Bronchial epithelial cell (primary cell): ENCODE results near the gene C10orf71. TPM values are rescaled to one million over a fixed set of nuclear protein-coding genes. Genes with fewer than 3 reads are reported as not detected.

Experiments used
- DNase-seq: peaks from one replicate; pipeline ENCODE4 v3.0.0-alpha.2; 2010; ENCODE audit warnings: low read depth
- FAIRE-seq: peaks from 2 replicates; lab custom pipeline; 2011; peaks lifted over from hg19 to GRCh38; lab: Jason Lieb, UNC
- H3K27me3 ChIP-seq: 2 replicates; pipeline ENCODE4 v1.5.1; 2011; ENCODE audit warnings: low read length; ENCODE audit not compliant: control insufficient read depth, insufficient read depth
- H3K36me3 ChIP-seq: 2 replicates; pipeline ENCODE4 v1.5.1; 2011; ENCODE audit warnings: low read length; ENCODE audit not compliant: control insufficient read depth, insufficient read depth
- H3K4me3 ChIP-seq: 2 replicates; pipeline ENCODE4 v1.5.1; 2011; ENCODE audit warnings: mild to moderate bottlenecking, low read depth, low read length, control low read depth
- total RNA-seq: library from RNA; depleted of rRNA; stranded (reverse); fragments of >200 nt; gene quantifications from 2 replicates; pipeline ENCODE4 v1.2.1, GENCODE V29; 2014
- TF ChIP-seq, protein P1 (sequence below): IDR thresholded peaks from 2 replicates; pipeline ENCODE4 v1.5.1; 2011; ENCODE audit warnings: mild to moderate bottlenecking, moderate library complexity, low read length, control low read depth, inconsistent platforms; ENCODE audit not compliant: insufficient read depth, severe bottlenecking

Gene C10orf71
- total RNA-seq, 1 donor from 2014 or later: not detected

DNA sequence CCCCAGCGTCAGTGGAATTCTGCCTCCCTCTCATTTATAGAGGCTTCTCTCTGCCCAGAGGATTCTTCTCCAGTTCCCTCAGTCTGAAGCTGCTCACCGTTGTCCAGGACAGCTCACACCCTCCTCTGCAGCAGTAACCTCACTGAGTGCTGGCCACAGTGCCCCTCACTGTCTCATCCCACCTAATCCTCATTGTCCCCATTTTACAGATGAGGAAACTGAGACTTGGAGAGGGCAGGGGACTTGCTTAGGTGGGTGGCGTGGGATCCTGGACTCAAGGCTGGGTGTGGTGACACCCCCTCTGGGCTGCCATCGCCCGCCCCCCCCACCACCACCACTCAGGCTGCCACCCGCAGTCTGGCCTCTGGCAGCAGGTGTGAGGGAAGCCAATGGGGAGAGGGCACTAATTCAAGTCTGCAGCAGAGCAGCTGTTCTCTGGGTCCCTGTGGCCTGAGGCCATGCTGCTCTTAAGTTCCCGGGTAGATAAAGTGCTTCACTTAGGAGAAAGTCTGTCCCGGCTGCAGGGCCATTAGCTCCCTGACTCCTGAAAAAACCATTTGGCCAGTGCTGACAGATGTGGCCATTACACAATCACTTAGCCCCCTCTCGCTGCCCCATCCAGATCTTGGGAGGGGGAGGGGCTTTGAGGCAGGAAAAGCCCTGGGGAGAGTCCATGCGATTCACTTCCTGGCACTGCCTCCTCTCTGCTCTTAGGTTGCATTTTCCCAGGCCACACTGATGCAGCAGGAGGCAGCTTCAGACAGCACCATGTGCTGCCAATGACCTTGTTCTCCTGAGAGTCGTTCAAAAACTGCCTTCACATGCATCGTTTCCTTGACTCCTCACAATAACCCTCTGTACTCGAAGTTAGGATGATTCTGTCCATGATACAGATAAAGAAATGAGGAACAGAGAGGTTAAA lies 60.6 kb downstream of the C10orf71 start:
- FAIRE-seq: no peak
- Histone ChIP-seq H3K27me3 (no peaks in the 10 kb centered on the region), H3K4me3 (no peak overlapping the region), H3K36me3 (no peaks in the 10 kb centered on the region)
- peak; percentile 2 for DNase-seq
- TF ChIP-seq, protein P1, sequence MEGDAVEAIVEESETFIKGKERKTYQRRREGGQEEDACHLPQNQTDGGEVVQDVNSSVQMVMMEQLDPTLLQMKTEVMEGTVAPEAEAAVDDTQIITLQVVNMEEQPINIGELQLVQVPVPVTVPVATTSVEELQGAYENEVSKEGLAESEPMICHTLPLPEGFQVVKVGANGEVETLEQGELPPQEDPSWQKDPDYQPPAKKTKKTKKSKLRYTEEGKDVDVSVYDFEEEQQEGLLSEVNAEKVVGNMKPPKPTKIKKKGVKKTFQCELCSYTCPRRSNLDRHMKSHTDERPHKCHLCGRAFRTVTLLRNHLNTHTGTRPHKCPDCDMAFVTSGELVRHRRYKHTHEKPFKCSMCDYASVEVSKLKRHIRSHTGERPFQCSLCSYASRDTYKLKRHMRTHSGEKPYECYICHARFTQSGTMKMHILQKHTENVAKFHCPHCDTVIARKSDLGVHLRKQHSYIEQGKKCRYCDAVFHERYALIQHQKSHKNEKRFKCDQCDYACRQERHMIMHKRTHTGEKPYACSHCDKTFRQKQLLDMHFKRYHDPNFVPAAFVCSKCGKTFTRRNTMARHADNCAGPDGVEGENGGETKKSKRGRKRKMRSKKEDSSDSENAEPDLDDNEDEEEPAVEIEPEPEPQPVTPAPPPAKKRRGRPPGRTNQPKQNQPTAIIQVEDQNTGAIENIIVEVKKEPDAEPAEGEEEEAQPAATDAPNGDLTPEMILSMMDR: no peak

DNA sequence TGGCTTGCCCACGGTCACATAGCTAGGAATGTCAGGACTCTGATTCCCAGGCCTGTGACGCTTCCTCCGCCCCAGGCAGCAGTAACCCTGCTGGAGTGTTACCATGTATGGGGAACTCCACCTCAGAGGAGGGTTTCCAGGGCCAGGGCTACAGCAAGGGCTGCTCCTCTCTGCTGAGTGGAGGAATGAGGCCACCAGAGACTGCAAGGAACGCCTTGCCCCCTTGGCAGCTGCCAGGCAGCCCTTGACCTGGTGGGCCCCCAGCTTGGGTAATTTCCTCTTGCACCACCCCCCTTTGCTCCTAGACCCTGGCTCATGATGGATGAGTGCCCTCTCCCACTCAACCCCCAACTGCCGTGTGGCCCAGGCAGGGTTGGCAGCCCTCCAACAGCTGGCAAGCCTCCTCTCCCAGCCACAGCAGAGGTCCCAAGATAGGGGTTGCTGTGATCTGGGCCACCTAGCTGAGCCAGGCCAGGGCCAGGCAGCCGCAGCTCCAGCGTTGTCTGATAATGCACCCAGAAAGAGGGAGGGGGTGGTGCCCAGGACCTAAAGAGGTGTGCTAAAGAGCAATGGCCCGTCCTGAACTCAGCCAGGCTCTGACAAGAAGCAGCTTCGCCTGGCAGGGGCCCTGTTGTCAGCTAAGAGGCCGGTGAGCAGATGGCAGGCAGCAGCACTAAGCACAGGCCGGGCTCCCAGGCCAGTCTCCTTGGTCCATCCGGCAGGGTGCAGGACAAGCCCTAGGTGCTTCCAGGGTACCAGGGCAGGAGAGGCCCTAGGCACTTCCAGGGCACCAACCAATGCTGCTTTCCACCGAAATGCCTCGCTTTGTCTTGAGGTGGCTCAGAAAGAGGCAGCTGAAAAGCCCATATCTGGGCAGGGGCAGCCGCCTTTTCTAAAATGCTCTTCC lies 61.6 kb downstream of the C10orf71 start:
- TF ChIP-seq, protein P1: no peak
- H3K36me3 ChIP-seq: no peaks in the 10 kb centered on the region
- DNase-seq: no peak
- H3K4me3 ChIP-seq: no peak overlapping the region
- FAIRE-seq: no peak
- H3K27me3 ChIP-seq: no peaks in the 10 kb centered on the region

DNA sequence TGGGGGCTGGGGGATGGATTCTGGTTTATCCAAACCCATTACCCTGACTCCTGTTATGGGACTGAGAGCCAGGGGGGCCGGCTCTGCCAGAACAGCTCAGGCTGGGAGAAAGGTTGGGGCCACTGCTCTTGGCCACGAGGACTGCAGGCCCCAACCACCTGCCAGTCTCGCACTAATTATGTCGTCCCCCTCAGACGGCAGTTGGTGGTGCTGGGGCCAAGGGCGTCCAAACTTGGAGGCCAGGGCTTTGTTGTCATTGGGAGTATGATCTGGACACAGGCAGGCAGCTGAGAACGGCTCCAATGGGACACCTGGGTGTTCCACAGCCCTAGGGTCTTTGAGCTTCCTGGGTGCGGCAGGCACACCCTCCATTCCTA lies 62.2 kb downstream of the C10orf71 start:
- FAIRE-seq (no peak), DNase-seq (no peak)
- no peak overlapping the region for H3K4me3 ChIP-seq
- no peaks in the 10 kb centered on the region for H3K27me3 ChIP-seq
- TF ChIP-seq, protein P1: no peak
- H3K36me3 ChIP-seq: no peaks in the 10 kb centered on the region

DNA sequence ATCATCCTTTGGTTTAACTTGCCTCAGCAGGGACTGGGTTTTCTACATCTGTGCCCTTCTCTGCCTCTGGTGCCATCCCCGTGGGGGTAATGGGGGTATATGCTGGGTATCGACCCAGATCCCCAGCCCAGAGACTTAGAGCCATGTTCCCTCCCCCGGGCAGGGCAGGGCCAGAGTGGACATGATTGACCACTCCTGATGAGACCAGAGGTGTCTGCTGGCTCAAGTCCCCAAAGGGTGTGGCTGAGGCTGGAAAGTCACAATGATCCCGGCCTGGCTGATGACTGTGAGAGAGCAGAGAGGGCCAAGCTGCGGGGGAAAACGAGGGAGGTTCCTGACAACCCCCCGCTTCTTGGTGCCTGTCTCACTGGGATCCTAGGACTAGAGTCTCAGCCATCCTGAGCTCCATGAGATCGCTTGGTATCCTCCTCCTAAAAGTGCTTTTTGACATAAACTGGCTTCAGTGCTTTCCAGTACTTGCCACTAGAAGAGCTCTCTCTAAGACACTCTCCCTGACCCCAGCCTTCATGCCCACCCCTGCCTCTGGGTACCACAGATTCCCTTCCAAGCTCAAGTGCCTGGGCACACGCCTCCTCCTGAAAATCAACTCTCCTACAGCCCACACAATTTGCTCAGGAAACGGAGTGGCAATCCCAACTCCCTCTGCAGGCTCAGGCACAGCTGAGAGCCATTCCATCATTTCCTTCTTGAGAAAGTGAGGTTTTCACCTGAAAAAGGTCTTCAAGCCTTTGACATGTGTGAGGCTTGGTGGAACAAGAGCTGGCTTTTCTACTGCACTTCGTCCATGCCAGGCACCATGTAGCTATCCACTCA lies 63.0 kb downstream of the C10orf71 start:
- Histone ChIP-seq H3K27me3 (no peaks in the 10 kb centered on the region), H3K36me3 (no peaks in the 10 kb centered on the region), H3K4me3 (no peak overlapping the region)
- FAIRE-seq: no peak
- DNase-seq: no peak
- TF ChIP-seq, protein P1: no peak

DNA sequence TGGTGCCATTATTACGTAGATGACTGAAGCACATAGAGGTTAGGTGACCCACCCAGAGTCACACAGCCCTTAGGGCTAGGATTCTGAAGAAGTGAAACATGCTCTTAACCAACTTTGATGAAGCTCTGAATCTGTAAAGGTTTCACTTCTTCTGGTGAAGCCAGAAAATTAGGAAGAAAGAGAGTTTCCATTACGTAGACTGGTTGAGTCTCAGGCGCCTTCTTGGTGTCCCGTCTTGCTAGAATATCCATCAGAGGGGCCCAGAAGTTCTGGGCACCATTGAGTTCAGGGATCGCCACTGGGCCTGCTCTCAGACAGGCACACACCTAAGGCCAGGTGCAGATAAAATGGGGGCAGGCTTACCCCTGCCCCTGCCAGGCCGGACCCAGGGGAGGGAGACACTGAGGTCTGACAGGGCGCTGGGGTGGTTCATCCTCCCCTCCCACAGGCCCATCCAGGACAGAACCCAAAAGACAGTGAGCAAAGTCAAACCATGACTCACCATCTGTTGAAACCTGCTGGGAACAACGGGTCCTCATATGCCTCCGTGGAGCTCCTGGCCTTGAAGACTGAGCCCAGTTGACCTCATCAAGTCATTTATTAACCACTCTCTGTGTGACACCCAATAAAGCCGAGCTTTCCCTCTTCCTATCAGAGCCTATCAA lies 63.8 kb downstream of the C10orf71 start:
- Histone ChIP-seq H3K36me3 (no peaks in the 10 kb centered on the region), H3K4me3 (no peak overlapping the region), H3K27me3 (no peaks in the 10 kb centered on the region)
- FAIRE-seq (no peak), DNase-seq (no peak)
- TF ChIP-seq, protein P1: no peak
